ENCODE results near the gene SNRPD2. TPM values are rescaled to one million over a fixed set of nuclear protein-coding genes. Genes with fewer than 3 reads are reported as not detected.

Gene SNRPD2
- total RNA-seq, 2 experiments from 2014 or later, result 619 to 839 TPM

- intact Hi-C loops (cut with DNase I, micrococcal nuclease), result no loop called here
- CTCF ChIA-PET, result interaction anchor here (0.6 kb wide), 1 partner anchor 38 kb away, joined by 3 read pairs; no protein-coding TSS in a partner anchor
Observed at GRCh38 chr19:45655073-45655472, 36.7 kb downstream of the SNRPD2 start.

GRCh38 chr19:45653634-45654033 lies 38.1 kb downstream of the SNRPD2 start:
- no peaks in the 10 kb centered on the region for H3K9me3 Mint-ChIP-seq (ENCODE audit: low read depth)
- H3K4me3 Mint-ChIP-seq, result no peak overlapping the region
- POLR2A ChIA-PET, result no interaction called here
- CTCF ChIA-PET, result no interaction called here
- no peaks in the 10 kb centered on the region for H3K4me1 Mint-ChIP-seq
- ATAC-seq (no peak), DNase-seq (no peak)
- intact Hi-C loops (cut with DNase I, micrococcal nuclease), result no loop called here
- no peak overlapping the region for H3K27ac Mint-ChIP-seq
- H3K27me3 Mint-ChIP-seq, result peaks cover 1% of the 10 kb centered on the region
- no peaks in the 10 kb centered on the region for H3K36me3 Mint-ChIP-seq (ENCODE audit: low read depth)

More at GRCh38 chr19:45655073-45655472, 36.7 kb downstream of the SNRPD2 start:
- ATAC-seq, result no peak
- Mint-ChIP-seq H3K27ac (no peak overlapping the region), H3K27me3 (peaks cover 7% of the 10 kb centered on the region), H3K4me3 (no peak overlapping the region), H3K36me3 (ENCODE audit: low read depth) (no peaks in the 10 kb centered on the region), H3K4me1 (no peaks in the 10 kb centered on the region), H3K9me3 (ENCODE audit: low read depth) (no peaks in the 10 kb centered on the region)
- POLR2A ChIA-PET, result no interaction called here
- DNase-seq, result no peak

- no peaks in the 10 kb centered on the region for H3K9me3 Mint-ChIP-seq (ENCODE audit: low read depth)
- DNase-seq (no peak), ATAC-seq (no peak)
- peaks cover 8% of the 10 kb centered on the region for H3K4me1 Mint-ChIP-seq
- POLR2A ChIA-PET, result interaction anchor here (0.6 kb wide), 1 partner anchor 1513 kb away, joined by 4 read pairs; no protein-coding TSS in a partner anchor
- intact Hi-C loops (cut with DNase I, micrococcal nuclease), result no loop called here
- H3K36me3 Mint-ChIP-seq (ENCODE audit: low read depth), result no peaks in the 10 kb centered on the region
- H3K4me3 Mint-ChIP-seq, result no peak overlapping the region
- CTCF ChIA-PET, result interaction anchor here (0.6 to 1.0 kb wide), 4 partner anchors 42 to 312 kb away, joined by 3 to 4 read pairs (median 3); no protein-coding TSS in a partner anchor
- no peaks in the 10 kb centered on the region for H3K27me3 Mint-ChIP-seq
- H3K27ac Mint-ChIP-seq, result no peak overlapping the region
Observed at GRCh38 chr19:45650722-45651121, 41.0 kb downstream of the SNRPD2 start.

- ChIA-PET CTCF (interaction anchor here (0.5 to 1.2 kb wide), 10 partner anchors 35 to 468 kb away, joined by 3 to 9 read pairs (median 4); partner anchors contain the start of genes BLOC1S3, OPA3 and QPCTL), POLR2A (interaction anchor here (0.6 to 0.9 kb wide), 2 partner anchors 59 to 139 kb away, joined by 3 to 14 read pairs; partner anchors contain the start of gene VASP)
- no peaks in the 10 kb centered on the region for H3K27me3 Mint-ChIP-seq
- H3K36me3 Mint-ChIP-seq (ENCODE audit: low read depth), result peaks cover 3% of the 10 kb centered on the region
- peaks cover 33% of the 10 kb centered on the region for H3K4me1 Mint-ChIP-seq
- peak overlapping the region; percentile 76 for H3K27ac Mint-ChIP-seq
- no peak for ATAC-seq
- no peak for DNase-seq
- peak overlapping the region; percentile 73 for H3K4me3 Mint-ChIP-seq
- no peaks in the 10 kb centered on the region for H3K9me3 Mint-ChIP-seq (ENCODE audit: low read depth)
- intact Hi-C loops (cut with DNase I, micrococcal nuclease), result loop anchor here in 1 of 2 experiments (10.0 kb wide), 1 partner anchor 242 kb away; the partner anchor contains the start of genes POLR1G and PPP1R13L
Observed at GRCh38 chr19:45646345-45646698, 45.4 kb downstream of the SNRPD2 start.

- Mint-ChIP-seq H3K36me3 (ENCODE audit: low read depth) (peaks cover 8% of the 10 kb centered on the region), H3K9me3 (ENCODE audit: low read depth) (no peaks in the 10 kb centered on the region), H3K4me1 (peaks cover 39% of the 10 kb centered on the region), H3K4me3 (peak overlapping the region; percentile 73), H3K27me3 (no peaks in the 10 kb centered on the region), H3K27ac (peak overlapping the region; percentile 76)
- intact Hi-C loops (cut with DNase I, micrococcal nuclease), result loop anchor here in 1 of 2 experiments (10.0 kb wide), 1 partner anchor 241 kb away; the partner anchor contains the start of genes POLR1G and PPP1R13L
- ChIA-PET POLR2A (interaction anchor here (0.6 to 0.9 kb wide), 3 partner anchors 60 to 138 kb away, joined by 3 to 14 read pairs (median 4); partner anchors contain the start of gene VASP), CTCF (interaction anchor here (0.5 to 1.2 kb wide), 11 partner anchors 29 to 467 kb away, joined by 3 to 9 read pairs (median 4); partner anchors contain the start of genes BLOC1S3, OPA3 and QPCTL)
- peak; percentile 49 for ATAC-seq
- DNase-seq, result peak; percentile 90
Observed at GRCh38 chr19:45645631-45646344, 46.0 kb downstream of the SNRPD2 start.

GRCh38 chr19:45645068-45645630 lies 46.6 kb downstream of the SNRPD2 start:
- intact Hi-C loops (cut with DNase I, micrococcal nuclease), result loop anchor here in 1 of 2 experiments (10.0 kb wide), 1 partner anchor 240 kb away; the partner anchor contains the start of genes POLR1G and PPP1R13L
- ChIA-PET POLR2A (interaction anchor here (0.7 to 0.9 kb wide), 2 partner anchors 72 to 283 kb away, joined by 3 to 4 read pairs; no protein-coding TSS in a partner anchor), CTCF (interaction anchor here (0.9 to 1.2 kb wide), 8 partner anchors 28 to 206 kb away, joined by 3 to 9 read pairs (median 5); partner anchors contain the start of genes OPA3 and QPCTL)
- Mint-ChIP-seq H3K4me3 (peak overlapping the region; percentile 73), H3K36me3 (ENCODE audit: low read depth) (peaks cover 12% of the 10 kb centered on the region), H3K27ac (no peak overlapping the region), H3K4me1 (peaks cover 44% of the 10 kb centered on the region), H3K27me3 (no peaks in the 10 kb centered on the region), H3K9me3 (ENCODE audit: low read depth) (no peaks in the 10 kb centered on the region)
- ATAC-seq (no peak), DNase-seq (no peak)

- peaks cover 15% of the 10 kb centered on the region for H3K36me3 Mint-ChIP-seq (ENCODE audit: low read depth)
- peak overlapping the region; percentile 94 for H3K4me3 Mint-ChIP-seq
- intact Hi-C loops (cut with DNase I, micrococcal nuclease), result loop anchor here (1.0 to 10.0 kb wide), 18 partner anchors 23 to 1468 kb away; partner anchors contain the start of genes POLR1G (in 2 of the 2), BLOC1S3 (in 1 of the 2), PPP1R13L (in 1 of the 2) and QPCTL (in 1 of the 2)
- CTCF ChIA-PET, result interaction anchor here (0.9 to 2.8 kb wide), 6 partner anchors 13 to 115 kb away, joined by 3 to 9 read pairs (median 3); no protein-coding TSS in a partner anchor
- H3K4me1 Mint-ChIP-seq, result peaks cover 51% of the 10 kb centered on the region
- H3K9me3 Mint-ChIP-seq (ENCODE audit: low read depth), result no peaks in the 10 kb centered on the region
- POLR2A ChIA-PET, result interaction anchor here (1.0 to 1.4 kb wide), 2 partner anchors 30 to 205 kb away, joined by 3 to 10 read pairs; no protein-coding TSS in a partner anchor
- no peak for DNase-seq
- H3K27ac Mint-ChIP-seq, result peak overlapping the region; percentile 93
- H3K27me3 Mint-ChIP-seq, result no peaks in the 10 kb centered on the region
- ATAC-seq, result no peak
Observed at GRCh38 chr19:45643927-45644771, 47.6 kb downstream of the SNRPD2 start.

GRCh38 chr19:45643024-45643926 lies 48.5 kb downstream of the SNRPD2 start:
- Mint-ChIP-seq H3K27me3 (no peaks in the 10 kb centered on the region), H3K36me3 (ENCODE audit: low read depth) (peaks cover 23% of the 10 kb centered on the region), H3K4me3 (peak overlapping the region; percentile 94), H3K9me3 (ENCODE audit: low read depth) (no peaks in the 10 kb centered on the region), H3K27ac (peak overlapping the region; percentile 93), H3K4me1 (peaks cover 57% of the 10 kb centered on the region)
- ATAC-seq (peak; percentile 54), DNase-seq (peak; percentile 97)
- CTCF ChIA-PET, result interaction anchor here (0.6 to 3.1 kb wide), 16 partner anchors 10 to 230 kb away, joined by 3 to 24 read pairs (median 4); partner anchors contain the start of genes OPA3, QPCTL and SNRPD2
- intact Hi-C loops (cut with DNase I, micrococcal nuclease), result loop anchor here (1.0 to 10.0 kb wide), 18 partner anchors 24 to 1469 kb away; partner anchors contain the start of genes POLR1G (in 2 of the 2), BLOC1S3 (in 1 of the 2), PPP1R13L (in 1 of the 2) and QPCTL (in 1 of the 2)
- POLR2A ChIA-PET, result interaction anchor here (0.8 to 2.9 kb wide), 6 partner anchors 12 to 1070 kb away, joined by 3 to 17 read pairs (median 10); partner anchors contain the start of gene QPCTL

- DNase-seq (peak; percentile 93), ATAC-seq (peak; percentile 28)
- Mint-ChIP-seq H3K36me3 (ENCODE audit: low read depth) (peaks cover 31% of the 10 kb centered on the region), H3K4me1 (peaks cover 55% of the 10 kb centered on the region), H3K27ac (peak overlapping the region; percentile 100), H3K27me3 (no peaks in the 10 kb centered on the region), H3K9me3 (ENCODE audit: low read depth) (no peaks in the 10 kb centered on the region), H3K4me3 (peak overlapping the region; percentile 94)
- ChIA-PET POLR2A (interaction anchor here (0.5 to 2.9 kb wide), 12 partner anchors 11 to 463 kb away, joined by 3 to 17 read pairs (median 4); partner anchors contain the start of genes QPCTL and TRAPPC6A), CTCF (interaction anchor here (0.6 to 3.1 kb wide), 27 partner anchors 8 to 566 kb away, joined by 3 to 24 read pairs (median 4); partner anchors contain the start of genes FOSB, OPA3, QPCTL and SNRPD2)
- intact Hi-C loops (cut with DNase I, micrococcal nuclease), result loop anchor here (1.0 to 10.0 kb wide), 12 partner anchors 9 to 1471 kb away; partner anchors contain the start of genes OPA3 (in 2 of the 2), POLR1G (in 1 of the 2), PPP1R13L (in 1 of the 2) and QPCTL (in 1 of the 2)
Observed at GRCh38 chr19:45641274-45642105, 50.3 kb downstream of the SNRPD2 start.

Measured in activated CD4-positive, alpha-beta T cell treated with anti-CD3 and anti-CD28 coated beads for 36 hours (primary cell).